Stomach (tissue), 9 donors: ENCODE data around the gene SLC45A2. TPM values are rescaled to one million over a fixed set of nuclear protein-coding genes. Genes with fewer than 3 reads are reported as not detected.

Source experiments
- DNase-seq, 2 donors: peaks; one replicate each; pipeline versions ENCODE4 v3.0.0 to v3.0.0-alpha.2; 2013 to 2019
- H3K27ac ChIP-seq, 5 donors: fragments of 200-600 bp in 4 of 5; sonication (generic) in 4 of 5; one replicate each; pipeline ENCODE4 v1.5.1; 2013 to 2019; ENCODE audit warnings: mild to moderate bottlenecking in 1 of 5, moderate library complexity in 1 of 5
- H3K27me3 ChIP-seq, 3 donors: fragments of 200-600 bp; sonication (generic); one replicate each; pipeline ENCODE4 v1.5.1; 2017 to 2019; ENCODE audit warnings: mixed run types in 1 of 3
- H3K36me3 ChIP-seq, 4 donors: fragments of 200-600 bp; sonication (generic); 1 replicate in 3 of 4; 2 replicates in 1 of 4; pipeline ENCODE4 v1.5.1; 2016 to 2019
- H3K4me1 ChIP-seq, 4 donors: fragments of 200-600 bp; sonication (generic); one replicate each; pipeline ENCODE4 v1.5.1; 2016 to 2019
- H3K4me3 ChIP-seq, 4 donors: fragments of 200-600 bp; sonication (generic) in 3 of 4; one replicate each; pipeline ENCODE4 v1.5.1; 2016 to 2019; ENCODE audit warnings: mild to moderate bottlenecking in 1 of 4
- H3K9me3 ChIP-seq, 4 donors: fragments of 200-600 bp; sonication (generic); one replicate each; pipeline ENCODE4 v1.5.1; 2016 to 2019
- CTCF ChIP-seq, 7 experiments: fragments of 450-650 bp in 4 of 7; fragments of 200-600 bp in 3 of 7; sonication (generic) in 3 of 7; IDR thresholded peaks; one replicate each; pipeline ENCODE4 v1.5.1; 2016 to 2019; ENCODE audit warnings: antibody characterized with exemption in 7 of 7, control low read depth in 2 of 7, mild to moderate bottlenecking in 1 of 7
- EP300 ChIP-seq: sonication (generic); formaldehyde crosslinking; IDR thresholded peaks from one replicate; pipeline ENCODE4 v1.6.1; 2017; ENCODE audit warnings: antibody characterized with exemption
- POLR2A ChIP-seq, 4 donors: fragments of 450-650 bp; IDR thresholded peaks; one replicate each; pipeline ENCODE4 v1.6.1; 2016; ENCODE audit warnings: antibody characterized with exemption in 4 of 4, control low read depth in 2 of 4, mild to moderate bottlenecking in 1 of 4, moderate library complexity in 1 of 4
- POLR2AphosphoS5 ChIP-seq, 3 donors: sonication (generic); formaldehyde crosslinking; IDR thresholded peaks; one replicate each; pipeline ENCODE4 v1.6.1; 2016; ENCODE audit warnings: antibody characterized with exemption in 3 of 3
- WGBS, 5 donors: extraction: QIAGEN DNeasy Blood & Tissue Kit in 3 of 5; methylation state at CpG; one replicate each; pipeline versions ENCODE4 v1.1.5 to v1.1.7; 2013 to 2018; 5-methylcytosine and 5-hydroxymethylcytosine counted together
- intact Hi-C: fragments of 100-400 bp; cut with DNase I; formaldehyde crosslinking; loops from one replicate; pipeline ENCODE4 v1.15.1; 2023; ENCODE audit warnings: low total_unique reads
- polyA plus RNA-seq, 3 donors: library from polyadenylated mRNA; stranded (reverse); fragments of 200-250 nt; gene quantifications; one replicate each; pipeline ENCODE4 v1.2.3, GENCODE V29; 2013
- total RNA-seq, 5 donors: library from RNA; depleted of rRNA; stranded (reverse); fragments of >200 nt; gene quantifications; one replicate each; pipeline versions ENCODE4 v1.1.0 to v1.2.3, GENCODE V29; 2014 to 2016
- donor health status: healthy with polysubstance abuse.
- donor health status: Bipolar disorder and iron deficiency.
- donor health status: healthy.

The SLC45A2 gene
- total and polyA plus RNA-seq, 8 donors = 0.19 to 0.46 (median 0.20) TPM; not detected in 5

DNA sequence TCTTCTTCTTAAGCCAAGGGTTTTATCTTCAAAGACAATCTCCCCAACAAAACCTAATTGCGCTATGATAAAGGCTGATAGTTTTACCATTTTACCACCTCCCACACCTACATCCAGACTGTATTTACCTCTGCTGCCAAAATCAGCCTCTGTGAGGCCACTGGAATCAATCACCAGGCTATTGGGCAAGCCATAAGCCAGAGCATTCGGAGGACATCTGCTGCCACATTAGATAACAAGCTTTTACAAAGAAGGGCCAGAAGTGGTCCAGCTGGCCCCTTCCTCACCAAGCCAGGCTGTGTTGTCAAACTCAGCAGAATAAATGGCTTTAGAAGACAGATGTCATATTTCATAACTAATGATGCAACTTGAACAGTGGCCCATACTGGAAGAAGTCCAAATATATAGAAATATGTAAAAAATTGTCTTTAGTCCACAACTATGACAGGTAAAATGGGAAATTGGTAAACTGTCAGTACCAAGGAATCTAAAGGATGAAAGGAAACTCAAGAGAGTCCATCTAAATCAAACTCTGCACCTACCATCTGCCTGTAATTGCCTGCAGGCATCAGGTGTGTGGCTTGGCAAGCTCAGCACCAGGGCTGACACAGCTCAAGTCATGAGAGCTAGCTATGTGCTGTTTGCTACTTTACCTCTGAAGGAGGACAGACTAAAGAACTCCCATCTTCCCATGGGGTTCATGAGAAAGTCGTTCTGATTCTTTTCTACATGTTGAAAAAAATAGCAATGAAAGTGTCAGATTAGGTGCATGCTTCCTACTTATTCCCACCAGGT is 16.1 kb downstream of the SLC45A2 start:
- H3K4me3 ChIP-seq = no peak overlapping the region

DNA sequence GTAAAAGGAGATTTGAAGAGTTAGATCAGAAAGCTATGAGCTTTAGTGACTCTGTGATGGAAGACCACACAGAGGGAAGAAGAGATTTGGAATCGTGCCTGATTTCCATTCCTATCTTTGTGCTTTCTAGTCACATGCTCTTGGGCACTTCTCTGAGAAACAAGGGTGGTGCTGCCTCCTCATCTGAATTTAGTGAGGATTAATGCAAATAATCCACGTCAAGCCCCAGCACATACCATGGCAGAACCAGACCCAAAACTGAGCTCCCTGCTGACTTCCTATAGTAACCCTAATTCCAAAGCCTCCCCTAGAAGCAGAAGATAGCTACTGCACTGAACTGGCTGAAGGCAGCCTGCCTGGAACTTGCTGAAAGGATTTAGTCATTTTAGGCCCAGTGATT is 17.7 kb downstream of the SLC45A2 start:
- Histone ChIP-seq H3K27ac (no peak overlapping the region), H3K27me3 (no peaks in the 10 kb centered on the region), H3K9me3 (no peaks in the 10 kb centered on the region), H3K4me1 (peaks cover 0 to 6% (median 0%) of the 10 kb centered on the region in 4 donors), H3K4me3 (no peak overlapping the region), H3K36me3 (no peaks in the 10 kb centered on the region)
- intact Hi-C loops = no loop called here
- no peak for DNase-seq
- whole genome bisulfite sequencing, 5 donors = 41 to 69% (median 53%) methylated on average over 2 of the region's 2 CpGs
- TF ChIP-seq CTCF (IDR thresholded peaks at IDR 0.05) (no peak), EP300 (no peak), POLR2AphosphoS5 (IDR thresholded peaks at IDR 0.05) (no peak)

More for the DNA sequence above, 16.1 kb downstream of the SLC45A2 start:
- H3K36me3 ChIP-seq = no peaks in the 10 kb centered on the region
- H3K9me3 ChIP-seq = no peaks in the 10 kb centered on the region
- intact Hi-C loops = no loop called here
- no peak for TF ChIP-seq CTCF (IDR thresholded peaks at IDR 0.05)
- no peak for TF ChIP-seq POLR2AphosphoS5 (IDR thresholded peaks at IDR 0.05)
- TF ChIP-seq POLR2A (IDR thresholded peaks at IDR 0.05) = no peak
- TF ChIP-seq EP300 = no peak
- 63 to 70% (median 65%) methylated on average over 3 of the region's 3 CpGs for WGBS, 5 donors
- DNase-seq = no peak
- no peaks in the 10 kb centered on the region for H3K27me3 ChIP-seq
- H3K27ac ChIP-seq = no peak overlapping the region
- H3K4me1 ChIP-seq = peaks cover 0 to 6% (median 0%) of the 10 kb centered on the region in 4 donors

- DNase-seq = no peak
- H3K4me1 ChIP-seq = no peaks in the 10 kb centered on the region
- intact Hi-C loops = no loop called here
- no peaks in the 10 kb centered on the region for H3K36me3 ChIP-seq
- no peaks in the 10 kb centered on the region for H3K9me3 ChIP-seq
- no peaks in the 10 kb centered on the region for H3K27me3 ChIP-seq
- WGBS, 5 donors = 72 to 87% (median 84%) methylated on average over 2 of the region's 2 CpGs
- H3K4me3 ChIP-seq = no peak overlapping the region
- TF ChIP-seq EP300 = no peak
- H3K27ac ChIP-seq = no peak overlapping the region
These were observed 20.3 kb downstream of the SLC45A2 start for GRCh38 chr5:33964132-33964700.

DNA sequence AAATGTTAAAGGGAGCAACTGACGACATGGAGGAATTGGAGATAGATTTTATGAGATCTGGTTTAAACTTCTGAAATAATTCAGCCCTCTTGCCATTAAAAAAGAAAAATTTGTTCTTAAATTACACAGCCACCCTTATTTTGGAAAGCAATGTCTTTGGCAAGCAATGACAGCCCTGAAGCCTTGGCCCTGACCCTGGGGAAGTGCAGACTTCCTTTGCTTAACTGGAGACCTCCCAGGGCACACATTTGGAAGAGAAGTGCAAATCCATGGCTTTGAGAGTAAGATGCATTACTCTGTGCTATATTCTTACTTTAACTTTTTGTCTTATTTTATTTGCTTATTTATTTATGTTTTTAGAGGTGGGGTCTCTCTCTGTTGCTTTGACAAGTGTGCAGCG is 26.3 kb downstream of the SLC45A2 start:
- intact Hi-C loops = no loop called here
- no peak overlapping the region for H3K27ac ChIP-seq
- H3K9me3 ChIP-seq = peaks cover 0 to 9% (median 3%) of the 10 kb centered on the region in 4 donors
- no peaks in the 10 kb centered on the region for H3K27me3 ChIP-seq
- no peaks in the 10 kb centered on the region for H3K36me3 ChIP-seq
- 52 to 69% (median 63%) methylated on average over 2 of the region's 2 CpGs for WGBS, 5 donors
- no peak for DNase-seq
- H3K4me3 ChIP-seq = no peak overlapping the region
- TF ChIP-seq POLR2AphosphoS5 (IDR thresholded peaks at IDR 0.05) (no peak), CTCF (IDR thresholded peaks at IDR 0.05) (no peak), POLR2A (IDR thresholded peaks at IDR 0.05) (no peak), EP300 (no peak)
- H3K4me1 ChIP-seq = no peaks in the 10 kb centered on the region
